GM18507 (cell line): ENCODE measurements around the gene TNRC6B.
"Not testable (repeated sequence)": the region's sequence is repeated elsewhere in the genome, so short reads cannot be mapped to it uniquely, and the experiment has no call there.

Experiments
- DNase-seq: peaks from one replicate; pipeline ENCODE4 v3.0.0; 2011; ENCODE audit warnings: low read depth; ENCODE audit not compliant: insufficient read length; ENCODE audit errors: extremely low spot score
- FAIRE-seq: peaks from 2 replicates; lab custom pipeline; 2011; peaks lifted over from hg19 to GRCh38; lab: Jason Lieb, UNC

TNRC6B gene

DNA sequence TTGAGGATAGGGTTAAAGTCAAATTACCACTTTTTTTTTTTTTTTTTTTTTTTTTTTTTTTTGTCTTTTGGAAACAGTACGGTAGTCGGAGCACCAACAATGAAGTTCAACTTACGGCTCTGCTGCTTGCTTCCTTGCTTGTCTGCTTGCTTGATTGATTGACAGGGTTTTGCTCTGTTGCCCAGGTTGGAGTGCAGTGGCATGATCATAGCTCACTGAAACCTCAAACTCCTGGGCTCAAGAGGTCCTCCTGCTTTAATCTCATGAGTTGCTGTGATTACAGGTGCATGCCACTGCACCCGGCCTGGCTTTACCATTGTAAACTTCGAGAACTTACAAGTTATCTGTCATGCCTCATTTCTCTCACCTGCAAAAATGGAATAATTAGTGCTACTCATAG lies 198.4 kb downstream of the TNRC6B start:
- FAIRE-seq, result peak; percentile 60
- no peak for DNase-seq

DNA sequence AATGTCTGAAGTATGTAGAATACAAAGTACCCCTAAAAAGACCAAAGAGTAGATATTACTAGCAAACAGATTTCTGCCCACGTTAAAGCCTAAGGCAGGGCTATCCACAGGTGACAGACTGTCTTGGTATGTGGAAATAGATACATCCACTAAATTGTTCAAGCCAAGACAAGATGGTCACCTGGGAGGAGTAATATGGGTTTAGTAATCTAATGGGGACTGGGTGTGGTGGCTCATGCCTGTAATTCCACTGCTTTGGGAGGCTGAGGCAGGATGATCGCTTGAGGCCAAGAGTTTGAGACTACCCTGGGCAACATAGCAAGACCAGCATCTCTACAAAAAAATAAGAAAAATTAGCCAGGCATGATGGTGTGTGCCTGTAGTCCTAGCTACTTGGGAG lies 200.2 kb downstream of the TNRC6B start:
- FAIRE-seq, result no peak
- DNase-seq, result no peak

DNA sequence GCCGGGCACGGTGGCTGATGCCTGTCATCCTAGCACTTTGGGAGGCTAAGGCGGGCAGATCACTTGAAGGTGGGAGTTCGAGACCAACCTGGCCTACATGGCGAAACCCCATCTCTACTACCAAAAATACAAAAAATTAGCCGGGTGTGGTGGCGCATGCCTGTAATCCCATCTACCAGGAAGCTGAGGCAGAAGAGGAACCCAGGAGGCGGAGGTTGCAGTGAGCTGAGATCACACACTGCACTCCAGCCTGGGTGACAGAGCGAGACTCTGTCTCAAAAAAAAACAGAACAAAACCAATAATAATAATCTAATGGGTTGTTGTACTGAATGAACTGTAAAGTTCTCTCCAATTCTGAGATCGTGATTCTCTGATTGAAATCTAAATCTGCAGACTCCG lies 200.7 kb downstream of the TNRC6B start:
- not testable (repeated sequence) for DNase-seq, FAIRE-seq

DNA sequence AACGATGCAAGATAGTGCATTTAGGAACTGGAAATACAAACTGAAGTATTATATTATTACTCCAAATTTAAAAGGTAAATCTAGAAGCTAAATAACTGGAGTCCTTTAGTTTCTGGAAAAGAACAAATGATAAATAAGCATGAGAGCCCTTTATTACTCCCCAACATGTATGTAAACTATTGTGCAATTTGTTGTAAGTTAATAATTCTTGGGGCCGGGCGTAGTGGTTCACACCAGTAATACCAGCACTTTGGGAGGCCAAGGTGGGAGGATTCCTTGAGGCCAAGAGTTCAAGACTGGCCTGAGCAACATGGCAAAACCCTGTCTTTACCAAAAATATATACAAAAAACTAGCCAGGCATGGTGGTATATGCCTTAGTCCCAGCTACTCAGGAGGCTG lies 203.7 kb downstream of the TNRC6B start:
- no peak for FAIRE-seq
- DNase-seq, result no peak

DNA sequence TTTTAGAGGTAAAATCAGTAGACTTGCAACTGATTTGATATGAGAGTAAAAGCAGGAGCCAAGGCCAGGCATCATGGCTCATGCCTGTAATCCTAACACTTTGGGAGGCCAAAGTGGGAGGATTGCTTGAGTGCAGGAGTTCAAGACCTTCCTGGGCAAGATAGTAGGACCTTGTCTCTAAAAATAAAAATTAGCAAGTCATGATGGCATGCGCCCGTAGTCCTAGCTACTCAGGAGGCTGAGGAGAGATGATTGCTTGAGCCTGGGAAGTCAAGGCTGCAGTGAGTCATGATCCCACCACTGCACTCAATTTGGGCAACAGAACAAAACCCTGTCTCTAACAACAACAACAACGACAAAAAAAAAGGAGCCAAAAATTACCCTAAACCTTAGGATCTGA lies 206.2 kb downstream of the TNRC6B start:
- FAIRE-seq (no peak), DNase-seq (no peak)

DNA sequence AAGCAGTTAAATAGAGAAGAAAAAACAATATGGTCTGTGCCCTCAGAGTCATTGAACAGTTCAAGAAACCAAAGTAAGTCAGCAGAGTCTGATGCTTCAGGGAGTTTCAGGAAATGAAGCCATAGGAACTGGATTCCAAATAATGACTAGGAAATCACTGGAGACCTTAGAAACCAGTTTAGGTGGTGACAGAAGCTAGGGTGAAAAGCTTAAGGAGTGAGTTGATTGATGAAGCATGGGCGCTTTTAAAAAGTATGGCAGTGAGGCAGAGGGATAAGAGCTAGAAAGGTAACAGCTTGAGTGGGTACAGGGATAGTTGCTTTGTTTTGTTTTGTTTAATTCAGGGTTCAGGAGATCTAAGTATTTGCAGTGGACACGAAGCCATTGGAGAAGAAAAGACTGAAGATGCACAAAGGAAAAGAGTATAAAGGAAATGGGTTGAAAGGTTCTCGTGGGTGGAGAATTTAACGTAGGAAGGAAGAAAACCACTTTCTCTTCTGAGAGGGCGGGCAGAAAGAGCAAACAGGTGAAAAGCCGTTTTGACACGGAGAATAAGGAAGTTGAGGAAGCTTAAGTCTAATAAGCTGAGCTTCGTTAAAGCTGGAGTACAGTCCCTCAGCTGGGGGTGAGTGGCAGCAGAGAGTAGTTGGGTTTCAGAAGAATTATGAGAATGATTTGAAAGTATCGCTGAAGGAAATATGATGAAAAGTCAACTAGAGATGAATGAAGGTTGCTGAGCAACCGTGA lies 207.5 kb downstream of the TNRC6B start:
- FAIRE-seq (peak; percentile 93), DNase-seq (peak; percentile 43)
